ENCODE results near the gene CEACAM20. TPM values are rescaled to one million over a fixed set of nuclear protein-coding genes. Genes with fewer than 3 reads are reported as not detected.

Gene CEACAM20
- total and polyA plus RNA-seq, 2 of the 13 experiments (the other 11 are each of a cell fraction or from before 2014, with no cell fraction given), result 0.04 TPM; not detected in 1

- no peak for TF ChIP-seq BATF2 (CRISPR knock-in tag; IDR thresholded peaks at IDR 0.05)
- peak; percentile 10; the same call in 1 of the 2 replicates for TF ChIP-seq FOXK2 (IDR thresholded peaks at IDR 0.05)
- no peak for TF ChIP-seq HIC2 (CRISPR knock-in tag; IDR thresholded peaks at IDR 0.05; ENCODE audit: low read depth)
- TF ChIP-seq ZBTB7A (CRISPR knock-in tag; IDR thresholded peaks at IDR 0.05), result no peak
- peak; percentile 53; the same call in 1 of the 2 replicates for TF ChIP-seq ZNF501 (CRISPR knock-in tag; IDR thresholded peaks at IDR 0.05)
- peak; percentile 25; the same call in 1 of the 2 replicates for TF ChIP-seq FOXP4 (CRISPR knock-in tag; IDR thresholded peaks at IDR 0.05)
- TF ChIP-seq ZNF652 (CRISPR knock-in tag; IDR thresholded peaks at IDR 0.05; ENCODE audit: borderline replicate concordance, low read depth), result no peak; the same call in 1 of the 2 replicates
- TF ChIP-seq ZNF281 (CRISPR knock-in tag; IDR thresholded peaks at IDR 0.05; ENCODE audit: borderline replicate concordance), result peak; percentile 10; the same call in 1 of the 2 replicates
- no peak for TF ChIP-seq TFE3 (CRISPR knock-in tag; IDR thresholded peaks at IDR 0.05)
- TF ChIP-seq ATF3 (CRISPR knock-in tag; IDR thresholded peaks at IDR 0.05), result no peak
- TF ChIP-seq ZBTB25 (CRISPR knock-in tag; IDR thresholded peaks at IDR 0.05), result no peak
- no peak for TF ChIP-seq THAP8 (CRISPR knock-in tag; IDR thresholded peaks at IDR 0.05; ENCODE audit: borderline replicate concordance)
- TF ChIP-seq CSRNP1 (CRISPR knock-in tag; IDR thresholded peaks at IDR 0.05), result no peak
- TF ChIP-seq ZNF563 (CRISPR knock-in tag; IDR thresholded peaks at IDR 0.05), result 0 out of 2 replicates have a peak, but pooled peaks have one; percentile 49
- peak in 1 of 2 experiments; percentile 37; a peak in 1 of 4 replicates for TF ChIP-seq POLR2A (IDR thresholded peaks at IDR 0.05; ENCODE audit: insufficient read depth in 1 of 2, low read depth in 2 of 2, low read length in 2 of 2)
Measured at GRCh38 chr19:44570984-44571684, 41.7 kb upstream of the CEACAM20 start (continued).

Measured in HepG2 (cell line).